H1 (cell line): ENCODE results near the gene FMOD. TPM values are rescaled to one million over a fixed set of nuclear protein-coding genes. Genes with fewer than 3 reads are reported as not detected.

Experiments
- CTCF ChIA-PET: fragments of 300-600 bp; sonication (Branson Sonifier 250); formaldehyde crosslinking; loops from one replicate; lab custom pipeline; 2021; ENCODE audit not compliant: partially characterized antibody; lab: Charles Lee
- POLR2A ChIA-PET: fragments of 300-600 bp; sonication (Branson Sonifier 250); formaldehyde crosslinking; loops from one replicate; lab custom pipeline; 2021; ENCODE audit warnings: inconsistent platforms; ENCODE audit not compliant: partially characterized antibody; lab: Charles Lee
- DNase-seq, 2 experiments: peaks; one replicate each; pipeline versions ENCODE4 v3.0.0 to v3.0.0-alpha.2; 2010 to 2022; ENCODE audit warnings: low spot score in 2 of 2, low read depth in 1 of 2, mixed read lengths in 1 of 2
- FAIRE-seq: peaks from 2 replicates; lab custom pipeline; 2011; peaks lifted over from hg19 to GRCh38; lab: Jason Lieb, UNC
- H2AFZ ChIP-seq: 2 replicates; pipeline ENCODE4 v1.8.1; 2012; ENCODE audit warnings: low read length, inconsistent platforms
- H2AK5ac ChIP-seq: 2 replicates; pipeline ENCODE4 v1.6.1; 2013; ENCODE audit warnings: low read depth, low read length
- H2BK120ac ChIP-seq: replicated peaks from 2 replicates; pipeline ENCODE3; 2013; ENCODE audit warnings: low read depth, low read length, inconsistent platforms
- H2BK12ac ChIP-seq: 2 replicates; pipeline ENCODE4 v1.6.1; 2013; ENCODE audit warnings: low read depth, low read length
- H2BK15ac ChIP-seq: 2 replicates; pipeline ENCODE4 v1.6.1; 2013; ENCODE audit warnings: low read length
- H2BK20ac ChIP-seq: 2 replicates; pipeline ENCODE4 v1.6.1; 2013; ENCODE audit warnings: low read length
- H2BK5ac ChIP-seq: 2 replicates; pipeline ENCODE4 v1.6.1; 2013; ENCODE audit warnings: low read depth, low read length
- H3K14ac ChIP-seq: 2 replicates; pipeline ENCODE4 v1.6.1; 2013; ENCODE audit warnings: inconsistent platforms; ENCODE audit not compliant: insufficient read length
- H3K18ac ChIP-seq: 2 replicates; pipeline ENCODE4 v1.6.1; 2013; ENCODE audit warnings: low read length; ENCODE audit errors: extremely low read depth
- H3K23ac ChIP-seq: 2 replicates; pipeline ENCODE4 v1.6.1; 2013; ENCODE audit warnings: inconsistent platforms; ENCODE audit not compliant: insufficient read length
- H3K23me2 ChIP-seq: 2 replicates; pipeline ENCODE4 v1.6.1; 2013; ENCODE audit warnings: low read depth, low read length
- H3K27ac ChIP-seq: 2 replicates; pipeline ENCODE4 v1.6.1; 2011; ENCODE audit warnings: low read depth, low read length, inconsistent platforms
- H3K27me3 ChIP-seq, 4 experiments: replicated peaks in 1 of 4; 1 replicate in 1 of 4; 2 replicates in 3 of 4; pipeline versions ENCODE4 v1.6.1 to v1.8.1; 2011 to 2013; ENCODE audit warnings: low read length in 3 of 4, mild to moderate bottlenecking in 3 of 4, inconsistent platforms in 2 of 4, mixed read lengths in 2 of 4, moderate library complexity in 1 of 4; ENCODE audit not compliant: control insufficient read depth in 3 of 4, insufficient read depth in 3 of 4; ENCODE audit errors: extremely low read depth in 1 of 4
- H3K36me3 ChIP-seq, 4 experiments: 2 replicates each; pipeline versions ENCODE4 v1.6.1 to v1.8.1; 2011 to 2013; ENCODE audit warnings: mild to moderate bottlenecking in 4 of 4, low read length in 3 of 4, moderate library complexity in 2 of 4, control low read depth in 1 of 4, inconsistent platforms in 1 of 4; ENCODE audit not compliant: insufficient read depth in 4 of 4, control insufficient read depth in 2 of 4
- H3K4ac ChIP-seq: replicated peaks from 2 replicates; pipeline ENCODE3; 2013; ENCODE audit warnings: low read length, low read depth, mixed read lengths, inconsistent platforms; ENCODE audit not compliant: insufficient read length
- H3K4me1 ChIP-seq, 4 experiments: replicated peaks in 1 of 4; 1 replicate in 1 of 4; 2 replicates in 3 of 4; pipeline versions ENCODE4 v1.6.1 to v1.8.1; 2011 to 2013; ENCODE audit warnings: low read length in 3 of 4, inconsistent platforms in 2 of 4, mixed read lengths in 1 of 4; ENCODE audit not compliant: insufficient read depth in 4 of 4, control insufficient read depth in 3 of 4
- H3K4me2 ChIP-seq, 2 experiments: 2 replicates each; pipeline versions ENCODE4 v1.6.1 to v1.8.1; 2011 to 2013; ENCODE audit warnings: low read depth in 2 of 2, low read length in 2 of 2, control low read depth in 1 of 2, inconsistent platforms in 1 of 2, mild to moderate bottlenecking in 1 of 2; ENCODE audit not compliant: insufficient read depth in 1 of 2
- H3K4me3 ChIP-seq, 4 experiments: fragments of 200-600, 300-600 bp in 1 of 4; sonication (generic), shearing (Covaris generic), sonication (Bioruptor Twin) in 1 of 4; 2 replicates each; pipeline versions ENCODE4 v1.5.1 to v1.8.1; 2011 to 2016; ENCODE audit warnings: low read length in 4 of 4, low read depth in 3 of 4, control low read depth in 2 of 4, inconsistent platforms in 2 of 4, mild to moderate bottlenecking in 2 of 4, mixed read lengths in 1 of 4, moderate library complexity in 1 of 4; ENCODE audit not compliant: insufficient read depth in 2 of 4; ENCODE audit errors: extremely low read depth in 1 of 4
- H3K56ac ChIP-seq: replicated peaks from 2 replicates; pipeline ENCODE3; 2013; ENCODE audit warnings: low read depth, mild to moderate bottlenecking, mixed read lengths, low read length, inconsistent platforms; ENCODE audit not compliant: insufficient read length
- H3K79me1 ChIP-seq: 2 replicates; pipeline ENCODE4 v1.6.1; 2013; ENCODE audit warnings: low read depth, low read length, control low read depth
- H3K79me2 ChIP-seq, 2 experiments: 2 replicates each; pipeline versions ENCODE4 v1.6.1 to v1.8.1; 2012 to 2013; ENCODE audit warnings: low read length in 2 of 2, mild to moderate bottlenecking in 2 of 2, inconsistent platforms in 1 of 2; ENCODE audit not compliant: insufficient read depth in 2 of 2, control insufficient read depth in 1 of 2
- H3K9ac ChIP-seq, 4 experiments: replicated peaks in 1 of 4; 1 replicate in 1 of 4; 2 replicates in 3 of 4; pipeline versions ENCODE4 v1.6.1 to v1.8.1; 2011 to 2013; ENCODE audit warnings: low read depth in 3 of 4, low read length in 3 of 4, control low read depth in 2 of 4, mild to moderate bottlenecking in 2 of 4, moderate library complexity in 2 of 4, inconsistent platforms in 1 of 4; ENCODE audit errors: extremely low read depth in 1 of 4
- H3K9me3 ChIP-seq, 2 experiments: 2 replicates each; pipeline versions ENCODE4 v1.6.1 to v1.8.1; 2012 to 2013; ENCODE audit warnings: mild to moderate bottlenecking in 2 of 2, moderate library complexity in 2 of 2, control low read depth in 1 of 2, inconsistent platforms in 1 of 2, low read depth in 1 of 2, low read length in 1 of 2, mixed read lengths in 1 of 2; ENCODE audit not compliant: insufficient read depth in 2 of 2
- H4K20me1 ChIP-seq, 2 experiments: replicated peaks in 1 of 2; 2 replicates each; pipeline versions ENCODE3 to v1.8.1; 2011 to 2013; ENCODE audit warnings: inconsistent platforms in 2 of 2, low read length in 2 of 2, mild to moderate bottlenecking in 1 of 2; ENCODE audit not compliant: insufficient read depth in 2 of 2, control insufficient read depth in 1 of 2
- H4K5ac ChIP-seq: 2 replicates; pipeline ENCODE4 v1.6.1; 2013; ENCODE audit warnings: low read length, low read depth, mixed read lengths, inconsistent platforms; ENCODE audit not compliant: insufficient read length
- H4K8ac ChIP-seq: 2 replicates; pipeline ENCODE4 v1.8.0; 2013; ENCODE audit warnings: mild to moderate bottlenecking, moderate library complexity, low read length, inconsistent platforms; ENCODE audit not compliant: insufficient read depth; ENCODE audit errors: extremely low read depth
- H4K91ac ChIP-seq: replicated peaks from 2 replicates; pipeline ENCODE3; 2013; ENCODE audit warnings: low read length, mixed read lengths, inconsistent platforms; ENCODE audit not compliant: insufficient read length
- CEBPB ChIP-seq: IDR thresholded peaks from 2 replicates; pipeline ENCODE4 v1.6.1; 2012; ENCODE audit warnings: low read depth, low read length
- EP300 ChIP-seq, 2 experiments: IDR thresholded peaks; 1 replicate in 1 of 2; 2 replicates in 1 of 2; pipeline ENCODE4 v1.6.1; 2011 to 2012; ENCODE audit warnings: low read depth in 2 of 2, low read length in 2 of 2, mild to moderate bottlenecking in 2 of 2, borderline replicate concordance in 1 of 2, inconsistent platforms in 1 of 2, moderate library complexity in 1 of 2
- GABPA ChIP-seq: IDR thresholded peaks from 2 replicates; pipeline ENCODE4 v1.6.1; 2011; ENCODE audit warnings: mild to moderate bottlenecking, low read length, moderate library complexity, borderline replicate concordance; ENCODE audit not compliant: insufficient read depth
- MAFK ChIP-seq: IDR thresholded peaks from 2 replicates; pipeline ENCODE4 v1.6.1; 2012; ENCODE audit warnings: low read depth, mild to moderate bottlenecking, improper control_type of control experiment, low read length
- SIRT6 ChIP-seq: IDR thresholded peaks from one replicate; pipeline ENCODE4 v1.7.1; 2012; ENCODE audit warnings: low read length, inconsistent platforms
- SP1 ChIP-seq: IDR thresholded peaks from 2 replicates; pipeline ENCODE4 v1.6.1; 2011; ENCODE audit warnings: low read depth, low read length
- SP2 ChIP-seq: IDR thresholded peaks from 2 replicates; pipeline ENCODE4 v1.6.1; 2012; ENCODE audit warnings: mild to moderate bottlenecking, low read length, inconsistent platforms
- SP4 ChIP-seq: IDR thresholded peaks from 2 replicates; pipeline ENCODE4 v1.6.1; 2012; ENCODE audit warnings: low read length, inconsistent platforms
- TAF1 ChIP-seq: IDR thresholded peaks from 2 replicates; pipeline ENCODE4 v1.6.1; 2011; ENCODE audit warnings: mild to moderate bottlenecking, low read depth, low read length
- WGBS, 2 experiments: shearing (Covaris generic) in 1 of 2; methylation state at CpG; one replicate each; pipeline versions ENCODE4 v1.1.6 to v1.1.7; 2013 to 2015; ENCODE audit warnings: low lambda C conversion rate in 2 of 2, mixed read lengths in 2 of 2, inconsistent platforms in 1 of 2, low coverage in 1 of 2, missing lambda C conversion rate in 1 of 2; ENCODE audit not compliant: insufficient replicate concordance in 2 of 2, insufficient coverage in 1 of 2, insufficient read length in 1 of 2; ENCODE audit errors: extremely low coverage in 1 of 2, missing lambda C conversion rate in 1 of 2; 5-methylcytosine and 5-hydroxymethylcytosine counted together
- polyA plus RNA-seq, 7 experiments: library from polyadenylated mRNA; depleted of rRNA in 3 of 7; stranded (reverse) in 5 of 7; unstranded in 2 of 7; fragments of >200 nt in 5 of 7; fragments of 200-250 nt in 2 of 7; gene quantifications; 1 replicate in 5 of 7; 2 replicates in 1 of 7; 4 replicates in 1 of 7; pipeline versions ENCODE4 v1.2.1 to v1.2.3, GENCODE V29; 2011 to 2013; ENCODE audit warnings: missing spikeins in 2 of 7, mixed read lengths in 2 of 7
- total RNA-seq: library from RNA; stranded (reverse); fragmentation: NEBNext Ultra II Directional; extraction: Animal tissue kit (Norgen Biotek cat#: 25700); gene quantifications from 2 replicates; pipeline ENCODE4 v1.2.1, GENCODE V29; 2021
- TF ChIP-seq, protein P1 (sequence below), 3 experiments: IDR thresholded peaks; 1 replicate in 2 of 3; 2 replicates in 1 of 3; pipeline versions ENCODE4 v1.5.1 to v1.6.1; 2011; ENCODE audit warnings: low read length in 3 of 3, mild to moderate bottlenecking in 3 of 3, inconsistent platforms in 2 of 3, low read depth in 1 of 3, moderate library complexity in 1 of 3; ENCODE audit not compliant: insufficient read depth in 1 of 3; ENCODE audit errors: control extremely low read depth in 1 of 3

Gene FMOD
- total and polyA plus RNA-seq, 2 of the 8 experiments (the other 6 are each of a cell fraction or from before 2014, with no cell fraction given): 0.17 to 0.32 TPM

DNA sequence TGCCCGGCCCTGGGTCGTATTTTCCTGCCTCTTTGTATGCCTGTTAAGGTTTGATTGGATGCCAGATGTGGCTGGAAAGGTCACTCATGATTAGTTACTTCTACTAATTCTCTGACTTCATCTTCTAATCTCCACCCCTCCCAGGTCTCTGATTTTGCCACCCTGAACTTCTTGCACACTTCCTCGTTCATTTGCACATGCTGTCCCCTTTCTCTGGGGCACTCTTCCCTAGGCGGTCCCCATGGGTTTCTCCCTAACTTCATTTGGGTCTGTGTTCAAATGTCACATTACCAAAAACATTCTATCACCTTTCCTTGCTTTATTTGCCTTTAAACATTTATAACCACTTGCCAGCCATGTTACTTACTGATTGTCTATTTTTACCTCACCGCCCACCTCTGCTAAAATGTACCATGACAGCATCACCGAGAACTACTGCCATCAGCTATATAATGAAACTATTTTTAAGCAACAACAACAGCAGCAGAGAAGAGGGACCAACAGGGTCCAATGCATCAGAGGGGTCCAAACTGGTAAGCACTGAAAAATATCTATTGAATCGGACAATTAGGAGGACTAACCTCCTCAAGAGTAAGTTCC, 45.8 kb upstream of the FMOD start:
- H3K79me2 ChIP-seq: no peaks in the 10 kb centered on the region
- H2BK15ac ChIP-seq: no peak overlapping the region
- no peak overlapping the region for H4K91ac ChIP-seq
- no peaks in the 10 kb centered on the region for H3K27me3 ChIP-seq
- no peak overlapping the region for H3K27ac ChIP-seq
- no peak overlapping the region for H3K56ac ChIP-seq
- H2AK5ac ChIP-seq: no peak overlapping the region
- DNase-seq (no peak), FAIRE-seq (no peak)
- H3K36me3 ChIP-seq: no peaks in the 10 kb centered on the region
- no peak overlapping the region for H4K5ac ChIP-seq
- CTCF ChIA-PET: no interaction called here
- no peaks in the 10 kb centered on the region for H4K20me1 ChIP-seq
- no peak overlapping the region for H2BK12ac ChIP-seq
- no peak overlapping the region for H3K4me2 ChIP-seq
- H2AFZ ChIP-seq: no peak overlapping the region
- H3K9ac ChIP-seq: no peak overlapping the region
- no peak overlapping the region for H2BK20ac ChIP-seq
- no peak overlapping the region for H2BK120ac ChIP-seq
- POLR2A ChIA-PET: no interaction called here
- no peak overlapping the region for H3K4me3 ChIP-seq
- no peaks in the 10 kb centered on the region for H3K79me1 ChIP-seq
- no peak overlapping the region for H4K8ac ChIP-seq
- H3K4ac ChIP-seq: no peak overlapping the region
- no peak for TF ChIP-seq SP4
- no peak for TF ChIP-seq CEBPB
- no peak for TF ChIP-seq GABPA
- TF ChIP-seq SP1: no peak
- TF ChIP-seq MAFK: no peak
- TF ChIP-seq, protein P1, sequence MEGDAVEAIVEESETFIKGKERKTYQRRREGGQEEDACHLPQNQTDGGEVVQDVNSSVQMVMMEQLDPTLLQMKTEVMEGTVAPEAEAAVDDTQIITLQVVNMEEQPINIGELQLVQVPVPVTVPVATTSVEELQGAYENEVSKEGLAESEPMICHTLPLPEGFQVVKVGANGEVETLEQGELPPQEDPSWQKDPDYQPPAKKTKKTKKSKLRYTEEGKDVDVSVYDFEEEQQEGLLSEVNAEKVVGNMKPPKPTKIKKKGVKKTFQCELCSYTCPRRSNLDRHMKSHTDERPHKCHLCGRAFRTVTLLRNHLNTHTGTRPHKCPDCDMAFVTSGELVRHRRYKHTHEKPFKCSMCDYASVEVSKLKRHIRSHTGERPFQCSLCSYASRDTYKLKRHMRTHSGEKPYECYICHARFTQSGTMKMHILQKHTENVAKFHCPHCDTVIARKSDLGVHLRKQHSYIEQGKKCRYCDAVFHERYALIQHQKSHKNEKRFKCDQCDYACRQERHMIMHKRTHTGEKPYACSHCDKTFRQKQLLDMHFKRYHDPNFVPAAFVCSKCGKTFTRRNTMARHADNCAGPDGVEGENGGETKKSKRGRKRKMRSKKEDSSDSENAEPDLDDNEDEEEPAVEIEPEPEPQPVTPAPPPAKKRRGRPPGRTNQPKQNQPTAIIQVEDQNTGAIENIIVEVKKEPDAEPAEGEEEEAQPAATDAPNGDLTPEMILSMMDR (IDR thresholded peaks at IDR 0.05; ENCODE audit: control extremely low read depth in 1 of 3, insufficient read depth in 1 of 3, low read depth in 1 of 3, low read length in 3 of 3): no peak
- no peak for TF ChIP-seq SP2
- TF ChIP-seq EP300 (IDR thresholded peaks at IDR 0.05; ENCODE audit: borderline replicate concordance in 1 of 2, low read depth in 2 of 2, low read length in 2 of 2): no peak
- no peak for TF ChIP-seq TAF1
- no peak for TF ChIP-seq SIRT6
- H3K4me1 ChIP-seq: no peaks in the 10 kb centered on the region
- H3K18ac ChIP-seq: no peak overlapping the region
- H3K23ac ChIP-seq: no peak overlapping the region
- no peaks in the 10 kb centered on the region for H3K23me2 ChIP-seq
- WGBS, 2 experiments: 92% methylated on average over 7 of the region's 7 CpGs; no CpG with 5 or more reads in 1 of the 2 experiments
- H2BK5ac ChIP-seq: no peak overlapping the region
- H3K14ac ChIP-seq: no peak overlapping the region
- no peaks in the 10 kb centered on the region for H3K9me3 ChIP-seq
